CD14-positive monocyte (primary cell): ENCODE measurements around the gene ZNF184. TPM values are rescaled to one million over a fixed set of nuclear protein-coding genes. Genes with fewer than 3 reads are reported as not detected.

Experiments
- DNase-seq, 3 donors: peaks; one replicate each; pipeline ENCODE4 v3.0.0-alpha.2; 2011 to 2022
- H2AFZ ChIP-seq: 2 replicates; pipeline ENCODE4 v1.6.0; 2012; ENCODE audit warnings: mild to moderate bottlenecking, low read depth, low read length, inconsistent platforms; ENCODE audit not compliant: insufficient read depth, poor library complexity, severe bottlenecking
- H3K27ac ChIP-seq, 2 donors: 1 replicate in 1 of 2; 2 replicates in 1 of 2; pipeline ENCODE4 v1.5.1; 2012 to 2013; ENCODE audit warnings: low read length in 2 of 2, control low read depth in 1 of 2, inconsistent platforms in 1 of 2, low read depth in 1 of 2, mild to moderate bottlenecking in 1 of 2
- H3K27me3 ChIP-seq, 2 donors: one replicate each; pipeline versions ENCODE4 v1.6.0 to v1.6.1; 2011 to 2013; ENCODE audit warnings: low read length in 2 of 2; ENCODE audit not compliant: control insufficient read depth in 2 of 2, insufficient read depth in 2 of 2
- H3K36me3 ChIP-seq, 2 donors: replicated peaks in 1 of 2; 1 replicate in 1 of 2; 2 replicates in 1 of 2; pipeline versions ENCODE4 v1.5.1 to v1.6.1; 2012 to 2013; ENCODE audit warnings: low read length in 2 of 2, control low read depth in 1 of 2, inconsistent platforms in 1 of 2, mild to moderate bottlenecking in 1 of 2; ENCODE audit not compliant: insufficient read depth in 2 of 2, control insufficient read depth in 1 of 2
- H3K4me1 ChIP-seq, 2 donors: 1 replicate in 1 of 2; 2 replicates in 1 of 2; pipeline versions ENCODE4 v1.5.1 to v1.6.1; 2012 to 2013; ENCODE audit warnings: low read length in 2 of 2, control low read depth in 1 of 2, inconsistent platforms in 1 of 2, mild to moderate bottlenecking in 1 of 2, moderate library complexity in 1 of 2; ENCODE audit not compliant: insufficient read depth in 2 of 2, control insufficient read depth in 1 of 2
- H3K4me2 ChIP-seq: replicated peaks from 2 replicates; pipeline ENCODE3; 2012; ENCODE audit warnings: low read length, moderate library complexity, mild to moderate bottlenecking; ENCODE audit not compliant: poor library complexity, severe bottlenecking; ENCODE audit errors: extremely low read depth
- H3K4me3 ChIP-seq, 3 experiments: fragments of 200-600 bp in 1 of 3; sonication (generic) in 1 of 3; replicated peaks in 1 of 3; 1 replicate in 2 of 3; 2 replicates in 1 of 3; pipeline ENCODE4 v1.5.1; 2011 to 2013; ENCODE audit warnings: low read length in 3 of 3, mild to moderate bottlenecking in 3 of 3, control low read depth in 2 of 3, low read depth in 2 of 3, inconsistent platforms in 1 of 3, moderate library complexity in 1 of 3
- H3K79me2 ChIP-seq: 2 replicates; pipeline ENCODE4 v1.6.0; 2012; ENCODE audit warnings: mild to moderate bottlenecking, control low read depth, inconsistent platforms, low read length, moderate library complexity; ENCODE audit not compliant: insufficient read depth
- H3K9ac ChIP-seq: 2 replicates; pipeline ENCODE4 v1.6.0; 2017; ENCODE audit warnings: low read length, mild to moderate bottlenecking; ENCODE audit not compliant: insufficient read depth, poor library complexity, severe bottlenecking
- H3K9me3 ChIP-seq, 2 donors: replicated peaks in 1 of 2; 1 replicate in 1 of 2; 2 replicates in 1 of 2; pipeline versions ENCODE4 v1.5.1 to v1.6.1; 2012 to 2013; ENCODE audit warnings: low read length in 2 of 2, control low read depth in 1 of 2; ENCODE audit not compliant: control insufficient read depth in 1 of 2, insufficient read depth in 1 of 2
- H4K20me1 ChIP-seq: 2 replicates; pipeline ENCODE4 v1.6.0; 2012; ENCODE audit warnings: mild to moderate bottlenecking, low read length, control low read depth, moderate library complexity; ENCODE audit not compliant: insufficient read depth
- H3K27ac Mint-ChIP-seq, 7 donors: one replicate each; pipeline ENCODE4 v1.8.0; 2020; ENCODE audit warnings: mild to moderate bottlenecking in 7 of 7, mixed read lengths in 7 of 7, moderate library complexity in 6 of 7, inconsistent platforms in 2 of 7
- H3K27me3 Mint-ChIP-seq, 3 donors: one replicate each; pipeline ENCODE4 v1.8.0; 2021 to 2022; ENCODE audit warnings: low read depth in 3 of 3, mild to moderate bottlenecking in 3 of 3, mixed read lengths in 3 of 3, moderate library complexity in 3 of 3, inconsistent platforms in 1 of 3
- H3K36me3 Mint-ChIP-seq, 2 donors: one replicate each; pipeline ENCODE4 v1.8.0; 2020; ENCODE audit warnings: mixed read lengths in 2 of 2, inconsistent platforms in 1 of 2, mild to moderate bottlenecking in 1 of 2
- H3K4me1 Mint-ChIP-seq: one replicate; pipeline ENCODE4 v1.8.0; 2020; ENCODE audit warnings: mild to moderate bottlenecking, mixed read lengths
- H3K4me3 Mint-ChIP-seq, 2 donors: one replicate each; pipeline ENCODE4 v1.8.0; 2020; ENCODE audit warnings: mild to moderate bottlenecking in 2 of 2, mixed read lengths in 2 of 2, moderate library complexity in 1 of 2
- H3K9me3 Mint-ChIP-seq, 7 donors: one replicate each; pipeline ENCODE4 v1.8.0; 2020 to 2022; ENCODE audit warnings: mixed read lengths in 7 of 7, mild to moderate bottlenecking in 6 of 7, moderate library complexity in 6 of 7, inconsistent platforms in 2 of 7
- WGBS: methylation state at CpG from one replicate; pipeline ENCODE4 v1.1.5; 2013; ENCODE audit warnings: missing lambda C conversion rate; ENCODE audit not compliant: insufficient coverage; 5-methylcytosine and 5-hydroxymethylcytosine counted together
- intact Hi-C, 2 donors: fragments of 100-400 bp; cut with micrococcal nuclease; formaldehyde crosslinking; loops; one replicate each; pipeline versions ENCODE4 v1.15.0 to v1.15.1; 2023
- polyA plus RNA-seq, 3 donors: library from polyadenylated mRNA; depleted of rRNA in 1 of 3; unstranded in 2 of 3; stranded (reverse) in 1 of 3; fragments of 300-500 nt in 2 of 3; fragments of >200 nt in 1 of 3; fragmentation: Illumina TruSeq in 2 of 3; gene quantifications; 1 replicate in 2 of 3; 2 replicates in 1 of 3; pipeline ENCODE4 v1.2.3, GENCODE V29; 2012 to 2021
- TF ChIP-seq, protein P1 (sequence below): fragments of 200-600 bp; IDR thresholded peaks from one replicate; pipeline ENCODE4 v1.8.0; 2022; ENCODE audit warnings: antibody characterized with exemption, mild to moderate bottlenecking

Gene ZNF184
- polyA plus RNA-seq, 3 donors: 1.00 to 1.5 (median 1.5) TPM

DNA sequence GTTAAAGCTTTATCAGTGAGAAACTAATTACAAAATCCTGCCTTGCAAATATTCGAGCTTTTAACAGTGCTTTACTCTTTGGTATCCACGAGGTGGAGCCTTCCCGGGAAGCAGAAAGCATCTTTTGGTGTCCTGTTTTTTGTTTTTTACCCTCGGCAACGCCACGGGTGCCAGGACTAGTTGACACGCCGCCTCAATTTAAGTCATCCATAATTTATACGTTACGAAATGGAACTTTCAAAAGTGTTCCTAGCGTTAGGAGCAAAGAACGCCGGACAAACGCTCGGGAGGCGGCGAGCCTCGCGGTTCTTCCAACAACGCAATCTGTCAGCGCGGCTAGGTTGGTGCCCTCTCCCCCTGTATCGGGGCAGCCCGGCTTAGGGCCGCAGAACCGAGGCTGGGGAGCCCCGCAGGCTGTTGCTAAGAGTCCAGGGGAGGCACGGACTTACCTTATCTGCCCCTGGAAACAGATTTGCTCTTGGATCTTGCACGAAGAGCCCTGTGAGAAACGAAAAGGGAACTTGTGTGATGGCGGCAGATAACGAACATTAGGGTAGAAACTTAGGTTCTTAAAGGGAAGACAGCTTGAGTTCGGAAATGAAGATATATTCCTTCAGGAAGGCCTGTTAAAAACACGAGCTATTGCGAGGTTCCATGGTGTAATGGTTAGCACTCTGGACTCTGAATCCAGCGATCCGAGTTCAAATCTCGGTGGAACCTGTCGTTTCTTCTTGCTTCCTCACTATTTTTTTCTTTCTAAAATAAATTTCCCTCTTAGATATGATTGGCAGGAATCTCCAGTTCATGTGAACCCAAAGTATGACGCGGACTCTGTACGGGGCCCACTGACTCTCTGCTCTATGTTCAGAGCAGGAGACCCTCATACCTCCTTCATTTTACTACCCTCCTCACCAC, 46.2 kb upstream of the ZNF184 start:
- Mint-ChIP-seq H3K36me3 (no peaks in the 10 kb centered on the region), H3K4me1 (peaks cover 21% of the 10 kb centered on the region), H3K27me3 (peaks cover 30 to 43% (median 37%) of the 10 kb centered on the region in 3 donors), H3K4me3 (peak overlapping the region; percentile 84 to 97), H3K9me3 (peaks cover 0 to 7% (median 2%) of the 10 kb centered on the region in 7 donors), H3K27ac (peak overlapping the region in 4 of 7 donors; percentile 23 to 67 (median 62))
- peak overlapping the region; percentile 93 for H2AFZ ChIP-seq
- H3K27ac ChIP-seq: peak overlapping the region; percentile 41 to 54
- H3K4me2 ChIP-seq: peak overlapping the region; percentile 97
- intact Hi-C loops: loop anchor here in 1 of 2 donors (5.0 to 10.0 kb wide), 2 partner anchors 233 to 376 kb away; a partner anchor contains a TSS
- no peaks in the 10 kb centered on the region for H3K9me3 ChIP-seq
- H3K4me3 ChIP-seq: peak overlapping the region; percentile 73 to 94 (median 91)
- peak; percentile 60 to 71 (median 66) for DNase-seq
- H3K9ac ChIP-seq: peak overlapping the region; percentile 64
- peaks cover 26 to 29% of the 10 kb centered on the region in 2 donors for H3K27me3 ChIP-seq
- WGBS: 0% methylated on average over 41 of the region's 42 CpGs
- H3K79me2 ChIP-seq: no peaks in the 10 kb centered on the region
- H3K36me3 ChIP-seq: no peaks in the 10 kb centered on the region
- TF ChIP-seq, protein P1, sequence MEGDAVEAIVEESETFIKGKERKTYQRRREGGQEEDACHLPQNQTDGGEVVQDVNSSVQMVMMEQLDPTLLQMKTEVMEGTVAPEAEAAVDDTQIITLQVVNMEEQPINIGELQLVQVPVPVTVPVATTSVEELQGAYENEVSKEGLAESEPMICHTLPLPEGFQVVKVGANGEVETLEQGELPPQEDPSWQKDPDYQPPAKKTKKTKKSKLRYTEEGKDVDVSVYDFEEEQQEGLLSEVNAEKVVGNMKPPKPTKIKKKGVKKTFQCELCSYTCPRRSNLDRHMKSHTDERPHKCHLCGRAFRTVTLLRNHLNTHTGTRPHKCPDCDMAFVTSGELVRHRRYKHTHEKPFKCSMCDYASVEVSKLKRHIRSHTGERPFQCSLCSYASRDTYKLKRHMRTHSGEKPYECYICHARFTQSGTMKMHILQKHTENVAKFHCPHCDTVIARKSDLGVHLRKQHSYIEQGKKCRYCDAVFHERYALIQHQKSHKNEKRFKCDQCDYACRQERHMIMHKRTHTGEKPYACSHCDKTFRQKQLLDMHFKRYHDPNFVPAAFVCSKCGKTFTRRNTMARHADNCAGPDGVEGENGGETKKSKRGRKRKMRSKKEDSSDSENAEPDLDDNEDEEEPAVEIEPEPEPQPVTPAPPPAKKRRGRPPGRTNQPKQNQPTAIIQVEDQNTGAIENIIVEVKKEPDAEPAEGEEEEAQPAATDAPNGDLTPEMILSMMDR: peak; percentile 83
- H4K20me1 ChIP-seq: no peaks in the 10 kb centered on the region
- H3K4me1 ChIP-seq: peaks cover 8 to 17% of the 10 kb centered on the region in 2 donors

DNA sequence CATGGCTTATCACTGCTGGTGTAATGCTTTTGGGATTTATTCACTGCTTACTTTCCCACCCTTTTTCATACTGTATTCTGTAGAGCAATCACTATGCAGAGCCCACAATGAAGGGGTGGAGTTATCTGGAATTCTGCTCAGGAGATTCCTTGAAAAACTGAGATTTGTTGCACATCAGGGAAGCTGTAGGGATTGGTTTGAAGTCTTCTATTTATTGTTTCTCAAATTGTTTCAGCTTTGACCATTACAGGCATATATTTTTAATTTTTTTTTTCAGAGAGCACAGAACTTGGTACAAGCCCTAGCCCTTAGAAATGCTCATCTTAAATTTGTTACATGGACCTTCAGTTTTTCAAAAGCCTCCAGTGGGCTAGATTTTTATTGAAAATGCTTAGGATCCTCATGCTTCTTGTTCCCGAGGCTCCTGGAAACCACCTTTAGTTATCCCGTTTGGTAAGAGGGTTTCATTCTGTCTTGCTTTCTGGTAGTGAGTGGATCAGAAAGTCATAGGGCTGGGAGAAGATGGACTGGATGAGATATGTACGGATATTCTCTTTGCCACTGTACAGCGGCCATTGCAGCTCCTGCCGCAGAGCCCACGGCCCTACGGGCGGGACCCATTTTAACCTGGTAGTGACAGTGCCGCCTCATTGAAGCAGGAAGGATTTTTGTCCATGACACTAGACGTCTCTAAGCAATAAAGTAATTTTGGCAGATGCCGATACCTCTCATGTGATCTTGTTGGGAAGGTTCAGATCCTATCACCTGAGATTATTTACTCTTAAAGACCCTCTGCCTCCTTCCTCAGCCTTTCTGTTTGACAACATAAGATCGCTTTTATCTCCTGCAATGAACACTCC, 45.3 kb upstream of the ZNF184 start:
- peaks cover 21% of the 10 kb centered on the region for H3K4me1 Mint-ChIP-seq
- H3K9ac ChIP-seq: no peak overlapping the region
- H3K9me3 ChIP-seq: no peaks in the 10 kb centered on the region
- no peaks in the 10 kb centered on the region for H3K79me2 ChIP-seq
- H3K4me2 ChIP-seq: peak overlapping the region; percentile 97
- H3K9me3 Mint-ChIP-seq: peaks cover 0 to 5% (median 0%) of the 10 kb centered on the region in 7 donors
- H3K27me3 Mint-ChIP-seq: peaks cover 35 to 47% (median 41%) of the 10 kb centered on the region in 3 donors
- H2AFZ ChIP-seq: peak overlapping the region; percentile 93
- DNase-seq: no peak
- 59% methylated on average over 8 of the region's 12 CpGs for WGBS
- H4K20me1 ChIP-seq: no peaks in the 10 kb centered on the region
- no peaks in the 10 kb centered on the region for H3K36me3 ChIP-seq
- H3K4me1 ChIP-seq: peaks cover 8 to 17% of the 10 kb centered on the region in 2 donors
- no peaks in the 10 kb centered on the region for H3K36me3 Mint-ChIP-seq
- intact Hi-C loops: loop anchor here in 1 of 2 donors (5.0 to 10.0 kb wide), 2 partner anchors 234 to 377 kb away; a partner anchor contains a TSS
- TF ChIP-seq, protein P1: no peak
- H3K27ac Mint-ChIP-seq: no peak overlapping the region
- H3K27me3 ChIP-seq: peaks cover 30 to 38% of the 10 kb centered on the region in 2 donors
- H3K4me3 ChIP-seq: peak overlapping the region; percentile 73 to 94 (median 91)
- no peak overlapping the region for H3K27ac ChIP-seq
- peak overlapping the region; percentile 84 to 97 for H3K4me3 Mint-ChIP-seq
